ENCODE data around the gene CMSS1.

CMSS1 gene

DNA sequence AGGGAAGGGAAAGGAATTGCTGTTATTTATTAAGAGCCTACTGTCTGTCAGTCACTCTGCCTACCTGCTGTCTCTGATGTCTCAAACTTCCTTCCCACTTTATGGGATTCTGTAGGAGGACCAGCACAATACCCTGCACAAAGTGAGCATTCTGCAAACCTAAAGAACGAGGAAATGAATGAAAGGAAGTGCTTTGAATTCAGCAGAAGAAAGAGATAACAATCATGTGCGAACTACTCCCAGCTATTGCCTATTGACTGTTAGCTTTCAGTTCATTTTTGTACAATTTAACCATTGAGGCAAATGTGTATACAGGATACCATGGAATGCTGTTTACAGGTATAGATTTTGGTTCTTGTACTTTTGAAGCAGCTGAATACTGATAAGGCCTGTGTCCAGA, 66.8 kb downstream of the CMSS1 start:
- DNase-seq (ENCODE audit: low read depth), result no peak
- no peak overlapping the region for H3K4me3 ChIP-seq (ENCODE audit: low read depth, low read length)
- in situ Hi-C loops (cut with HindIII; ENCODE audit: low sequenced_read_pairs), result no loop called here
- TF ChIP-seq, protein P1, sequence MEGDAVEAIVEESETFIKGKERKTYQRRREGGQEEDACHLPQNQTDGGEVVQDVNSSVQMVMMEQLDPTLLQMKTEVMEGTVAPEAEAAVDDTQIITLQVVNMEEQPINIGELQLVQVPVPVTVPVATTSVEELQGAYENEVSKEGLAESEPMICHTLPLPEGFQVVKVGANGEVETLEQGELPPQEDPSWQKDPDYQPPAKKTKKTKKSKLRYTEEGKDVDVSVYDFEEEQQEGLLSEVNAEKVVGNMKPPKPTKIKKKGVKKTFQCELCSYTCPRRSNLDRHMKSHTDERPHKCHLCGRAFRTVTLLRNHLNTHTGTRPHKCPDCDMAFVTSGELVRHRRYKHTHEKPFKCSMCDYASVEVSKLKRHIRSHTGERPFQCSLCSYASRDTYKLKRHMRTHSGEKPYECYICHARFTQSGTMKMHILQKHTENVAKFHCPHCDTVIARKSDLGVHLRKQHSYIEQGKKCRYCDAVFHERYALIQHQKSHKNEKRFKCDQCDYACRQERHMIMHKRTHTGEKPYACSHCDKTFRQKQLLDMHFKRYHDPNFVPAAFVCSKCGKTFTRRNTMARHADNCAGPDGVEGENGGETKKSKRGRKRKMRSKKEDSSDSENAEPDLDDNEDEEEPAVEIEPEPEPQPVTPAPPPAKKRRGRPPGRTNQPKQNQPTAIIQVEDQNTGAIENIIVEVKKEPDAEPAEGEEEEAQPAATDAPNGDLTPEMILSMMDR (IDR thresholded peaks at IDR 0.05; ENCODE audit: low read depth, low read length, missing control alignments), result no peak

DNA sequence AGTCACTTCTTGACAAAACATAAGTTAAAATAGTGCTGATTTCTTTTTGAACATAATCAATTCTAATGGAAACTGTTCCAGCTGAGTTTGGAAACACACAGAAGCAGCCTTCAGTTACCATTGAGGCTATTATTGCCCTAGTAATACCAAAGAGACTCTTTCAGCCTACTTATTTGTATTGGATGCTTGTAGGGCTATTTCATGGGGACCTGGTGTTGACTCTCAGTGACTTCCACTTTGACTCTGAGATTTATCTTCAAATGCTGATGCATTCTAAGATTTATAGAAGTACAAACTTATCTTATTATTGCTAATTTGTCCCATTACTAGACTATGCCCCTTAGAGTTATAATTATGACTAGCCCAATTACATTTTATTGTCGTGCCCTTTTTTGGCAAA, 67.4 kb downstream of the CMSS1 start:
- in situ Hi-C loops (cut with HindIII; ENCODE audit: low sequenced_read_pairs), result no loop called here
- TF ChIP-seq, protein P1 (IDR thresholded peaks at IDR 0.05; ENCODE audit: low read depth, low read length, missing control alignments), result no peak
- H3K4me3 ChIP-seq (ENCODE audit: low read depth, low read length), result no peak overlapping the region
- DNase-seq (ENCODE audit: low read depth), result no peak

DNA sequence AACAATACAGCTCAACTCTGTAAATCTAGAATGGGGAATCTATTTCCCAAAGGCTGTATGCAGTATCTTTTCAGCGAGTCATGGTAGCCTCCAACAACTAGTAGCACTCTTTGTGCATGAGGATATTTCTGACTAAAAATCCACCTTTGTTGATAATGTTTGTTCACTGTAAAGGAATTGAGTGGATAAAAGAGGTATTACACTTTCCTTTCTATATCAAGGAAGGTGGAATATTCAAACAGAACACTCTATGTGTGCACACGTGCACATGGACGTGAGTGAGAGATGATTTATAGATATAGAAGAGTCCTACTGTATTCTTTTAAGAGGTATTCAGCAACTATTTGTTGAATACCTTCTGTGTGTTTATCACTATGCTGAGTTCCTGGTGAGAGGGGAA, 68.2 kb downstream of the CMSS1 start:
- no peak overlapping the region for H3K4me3 ChIP-seq (ENCODE audit: low read depth, low read length)
- DNase-seq (ENCODE audit: low read depth), result no peak
- TF ChIP-seq, protein P1 (IDR thresholded peaks at IDR 0.05; ENCODE audit: low read depth, low read length, missing control alignments), result no peak
- in situ Hi-C loops (cut with HindIII; ENCODE audit: low sequenced_read_pairs), result no loop called here

DNA sequence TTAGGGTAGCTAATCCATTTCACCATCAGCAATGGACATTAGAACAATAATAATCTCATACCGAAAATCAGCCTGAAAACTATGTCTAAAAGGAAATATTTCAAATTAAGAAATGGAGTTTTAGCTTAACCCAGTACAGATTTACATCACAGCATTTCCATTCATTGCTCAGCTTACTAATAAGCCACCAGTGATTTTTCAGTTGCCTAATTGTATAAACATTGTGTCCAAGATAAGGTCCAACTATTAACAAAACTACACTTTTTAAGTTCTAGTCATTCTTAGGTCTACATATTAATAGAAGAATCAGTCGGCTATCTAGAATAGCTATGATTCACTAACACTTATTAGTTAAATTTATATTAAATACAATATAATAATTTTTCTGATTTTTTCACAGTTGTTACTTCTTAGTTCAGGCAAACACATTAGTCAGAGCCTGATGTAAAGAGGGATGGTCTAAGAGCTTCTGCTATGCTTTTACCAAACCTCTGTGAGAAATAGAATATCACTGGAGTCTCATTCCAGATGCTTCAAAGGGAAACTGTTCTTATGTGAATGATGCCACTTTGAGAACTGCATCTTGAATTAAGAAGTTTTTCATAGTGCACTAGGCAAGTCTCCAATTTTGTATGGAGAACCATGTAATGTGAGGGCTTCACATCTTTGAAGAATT, 74.1 kb downstream of the CMSS1 start:
- no peak for DNase-seq (ENCODE audit: low read depth)
- TF ChIP-seq, protein P1 (IDR thresholded peaks at IDR 0.05; ENCODE audit: low read depth, low read length, missing control alignments), result no peak
- in situ Hi-C loops (cut with HindIII; ENCODE audit: low sequenced_read_pairs), result no loop called here
- no peak overlapping the region for H3K4me3 ChIP-seq (ENCODE audit: low read depth, low read length)

DNA sequence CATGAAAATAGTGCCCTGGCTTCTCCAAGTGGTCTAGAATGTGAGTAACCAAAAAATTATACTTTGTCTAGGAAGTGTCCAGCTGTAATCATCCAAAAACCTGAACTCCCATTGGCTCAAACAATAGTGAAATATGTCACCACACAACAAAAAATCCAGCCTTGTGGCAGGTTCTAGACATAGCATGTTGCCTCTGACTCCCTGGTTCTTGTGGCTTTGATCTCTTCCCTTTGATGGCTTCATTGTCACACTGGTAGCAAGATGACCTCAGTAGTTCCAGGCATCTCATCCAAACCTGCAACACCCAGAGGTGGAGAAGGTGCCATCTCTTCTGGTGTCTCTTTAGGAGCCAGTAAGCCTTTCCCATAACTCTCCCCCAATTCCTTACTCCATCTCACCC, 74.7 kb downstream of the CMSS1 start:
- no peak overlapping the region for H3K4me3 ChIP-seq (ENCODE audit: low read depth, low read length)
- no peak for DNase-seq (ENCODE audit: low read depth)
- TF ChIP-seq, protein P1 (IDR thresholded peaks at IDR 0.05; ENCODE audit: low read depth, low read length, missing control alignments), result no peak
- in situ Hi-C loops (cut with HindIII; ENCODE audit: low sequenced_read_pairs), result no loop called here

DNA sequence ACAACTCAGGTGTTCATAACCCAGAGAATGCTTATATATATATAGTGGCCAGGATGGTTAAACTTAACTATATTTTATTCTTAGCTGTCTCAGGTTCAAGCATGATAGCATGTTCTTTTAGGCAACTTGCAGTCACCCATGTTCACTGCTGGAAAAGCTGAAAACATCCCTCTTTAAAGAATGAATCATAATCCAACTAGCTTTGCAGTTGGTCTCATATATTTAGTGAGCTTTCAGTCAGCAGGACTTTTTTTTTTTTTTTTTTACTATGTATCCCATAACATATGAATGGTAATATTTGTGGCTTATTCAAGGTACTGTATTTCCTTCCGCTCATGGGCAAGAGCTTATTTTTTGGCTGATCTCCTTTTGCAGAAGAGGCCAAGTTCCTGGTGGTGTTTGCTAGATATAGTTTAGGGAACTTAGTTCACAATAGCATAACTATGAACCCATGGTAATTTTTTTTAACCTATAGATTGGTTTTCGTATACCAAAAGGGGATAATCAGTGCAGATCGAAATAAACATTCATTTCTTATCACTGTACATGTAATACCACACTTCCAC, 77.6 kb downstream of the CMSS1 start:
- TF ChIP-seq, protein P1 (IDR thresholded peaks at IDR 0.05; ENCODE audit: low read depth, low read length, missing control alignments), result no peak
- in situ Hi-C loops (cut with HindIII; ENCODE audit: low sequenced_read_pairs), result no loop called here
- no peak for DNase-seq (ENCODE audit: low read depth)
- H3K4me3 ChIP-seq (ENCODE audit: low read depth, low read length), result no peak overlapping the region
